GM12801 (cell line): ENCODE results near the gene FMO2.

ENCODE experiments used
- TF ChIP-seq, protein P1 (sequence below): IDR thresholded peaks from one replicate; pipeline ENCODE4 v1.5.1; 2011; ENCODE audit warnings: control low read depth; ENCODE audit not compliant: insufficient read length; ENCODE audit errors: extremely low read depth

The FMO2 gene

GRCh38 chr1:171142416-171143385 is 42.4 kb upstream of the FMO2 start:
- TF ChIP-seq, protein P1, sequence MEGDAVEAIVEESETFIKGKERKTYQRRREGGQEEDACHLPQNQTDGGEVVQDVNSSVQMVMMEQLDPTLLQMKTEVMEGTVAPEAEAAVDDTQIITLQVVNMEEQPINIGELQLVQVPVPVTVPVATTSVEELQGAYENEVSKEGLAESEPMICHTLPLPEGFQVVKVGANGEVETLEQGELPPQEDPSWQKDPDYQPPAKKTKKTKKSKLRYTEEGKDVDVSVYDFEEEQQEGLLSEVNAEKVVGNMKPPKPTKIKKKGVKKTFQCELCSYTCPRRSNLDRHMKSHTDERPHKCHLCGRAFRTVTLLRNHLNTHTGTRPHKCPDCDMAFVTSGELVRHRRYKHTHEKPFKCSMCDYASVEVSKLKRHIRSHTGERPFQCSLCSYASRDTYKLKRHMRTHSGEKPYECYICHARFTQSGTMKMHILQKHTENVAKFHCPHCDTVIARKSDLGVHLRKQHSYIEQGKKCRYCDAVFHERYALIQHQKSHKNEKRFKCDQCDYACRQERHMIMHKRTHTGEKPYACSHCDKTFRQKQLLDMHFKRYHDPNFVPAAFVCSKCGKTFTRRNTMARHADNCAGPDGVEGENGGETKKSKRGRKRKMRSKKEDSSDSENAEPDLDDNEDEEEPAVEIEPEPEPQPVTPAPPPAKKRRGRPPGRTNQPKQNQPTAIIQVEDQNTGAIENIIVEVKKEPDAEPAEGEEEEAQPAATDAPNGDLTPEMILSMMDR = no peak

DNA sequence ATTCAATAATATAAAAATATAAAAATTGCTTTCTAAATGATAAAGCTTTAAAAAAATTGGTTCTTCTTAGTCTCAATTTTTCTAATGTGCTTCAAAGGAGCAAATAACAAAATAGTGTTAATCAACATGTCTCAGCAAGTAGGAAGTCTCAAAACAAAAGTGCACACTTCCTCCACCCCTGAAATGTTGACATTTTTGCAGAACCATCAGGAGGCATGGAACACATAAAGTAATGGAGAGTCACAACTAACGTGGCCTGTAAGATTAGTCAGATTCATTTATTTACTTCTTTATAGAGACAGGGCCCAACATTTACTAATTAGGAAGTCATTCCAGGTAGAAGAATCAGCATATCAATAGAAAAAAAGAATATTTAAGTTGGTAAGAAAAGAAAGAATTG is 34.9 kb upstream of the FMO2 start:
- TF ChIP-seq, protein P1 = no peak

DNA sequence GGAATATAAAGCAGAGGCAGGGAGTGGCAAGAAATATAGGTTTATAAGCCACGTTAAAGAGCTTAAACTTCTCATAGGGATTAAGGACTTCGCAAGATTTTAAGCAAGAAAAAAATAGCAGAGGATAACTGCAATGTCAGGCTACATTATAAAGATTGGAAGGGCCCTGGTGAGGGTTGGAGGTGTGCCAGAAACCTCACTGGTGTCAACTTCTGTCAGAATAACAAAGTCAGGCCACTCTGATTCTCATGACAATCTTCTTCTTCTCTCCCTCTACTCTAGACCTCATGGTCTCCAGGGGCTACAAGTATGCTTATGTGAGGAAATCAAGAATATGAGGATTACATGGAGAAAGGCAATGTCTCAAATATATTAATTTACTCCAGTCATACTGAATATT is 32.6 kb upstream of the FMO2 start:
- TF ChIP-seq, protein P1 = no peak

DNA sequence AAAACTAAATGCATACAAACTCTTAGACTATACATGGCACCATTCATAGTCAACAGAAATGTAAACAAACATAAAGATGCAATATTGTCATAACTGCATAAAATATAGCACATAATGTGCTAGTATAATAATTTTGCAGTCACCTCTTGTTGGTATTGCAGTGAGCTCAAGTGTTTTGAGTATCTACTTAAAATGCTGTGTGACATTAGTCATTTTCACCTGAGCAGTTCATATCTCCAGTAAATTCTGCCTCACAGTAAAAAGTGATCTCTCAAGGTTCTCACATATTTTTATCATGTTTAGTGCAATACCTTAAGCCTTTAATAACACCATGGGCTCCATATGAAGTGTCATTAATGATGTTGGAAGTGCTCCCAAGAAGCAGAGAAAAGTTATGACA is 29.6 kb upstream of the FMO2 start:
- TF ChIP-seq, protein P1 = no peak

DNA sequence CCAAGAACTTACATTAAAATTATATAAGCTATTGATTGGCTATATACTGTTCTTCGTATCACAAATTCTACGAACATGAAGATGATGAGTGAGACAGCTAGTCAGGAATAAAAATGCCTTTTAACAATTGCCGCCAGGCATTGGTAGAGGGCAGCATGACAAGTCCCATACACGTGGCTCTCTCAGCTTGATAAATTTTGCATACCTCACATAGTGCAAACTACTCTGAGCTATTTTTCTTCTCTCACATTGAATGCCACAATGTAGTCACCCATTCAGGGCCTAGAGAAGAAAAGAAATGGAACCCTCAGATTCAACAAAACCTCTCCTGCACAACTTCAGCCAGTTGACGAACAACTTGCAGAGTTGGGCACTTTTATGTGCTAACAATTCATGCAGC is 27.0 kb upstream of the FMO2 start:
- TF ChIP-seq, protein P1 = no peak

DNA sequence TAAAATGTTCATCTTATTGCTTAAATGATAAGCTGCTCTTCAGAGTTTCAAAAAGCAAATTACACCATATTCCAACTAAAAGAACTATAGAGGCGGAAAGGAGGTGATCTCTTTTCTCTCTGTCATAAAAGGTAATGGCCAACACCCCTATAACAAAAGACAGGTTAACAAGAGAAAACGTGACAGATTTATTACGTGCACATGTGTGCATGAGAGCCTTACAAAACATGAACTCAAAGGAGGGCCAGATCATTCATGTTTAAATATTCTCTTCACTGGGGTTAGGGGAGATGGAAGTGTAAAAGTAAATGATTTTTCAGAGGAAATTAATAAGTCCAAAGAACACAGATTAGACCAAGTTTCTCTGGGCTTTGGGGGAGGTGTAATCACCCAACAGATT is 26.5 kb upstream of the FMO2 start:
- TF ChIP-seq, protein P1 = no peak

DNA sequence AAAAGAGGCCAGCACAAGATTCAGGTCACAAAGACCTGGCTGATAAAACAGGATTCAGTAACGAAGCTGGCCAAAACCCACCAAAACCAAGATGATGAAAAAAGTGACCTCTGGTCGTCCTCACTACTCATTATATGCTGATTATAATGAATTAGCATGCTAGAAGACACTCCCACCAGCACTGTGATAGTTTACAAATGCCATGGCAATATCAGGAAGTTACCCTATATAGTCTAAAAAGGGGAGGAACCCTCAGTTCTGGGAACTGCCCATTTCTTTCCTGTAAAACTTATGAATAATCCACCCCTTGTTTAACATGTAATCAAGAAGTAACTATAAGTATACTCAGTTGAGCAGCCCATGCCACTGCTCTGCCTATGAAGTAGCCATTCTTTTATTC is 26.0 kb upstream of the FMO2 start:
- TF ChIP-seq, protein P1 = no peak
